ENCODE results near the gene S100A16.

S100A16 gene

GRCh38 chr1:153635872-153636271 is 22.9 kb upstream of the S100A16 start:
- DNase-seq = no peak

- DNase-seq = peak; percentile 94
Observed at GRCh38 chr1:153633754-153634665, 21.1 kb upstream of the S100A16 start, which contains the start of gene CHTOP. Gene CHTOP (plus strand): TSS chr1:153634066. CDS start chr1:153636589, 2,523 bp downstream.

GRCh38 chr1:153633161-153633753 is 20.3 kb upstream of the S100A16 start:
- DNase-seq = no peak

- no peak for DNase-seq
Observed at GRCh38 chr1:153631047-153632022, 18.4 kb upstream of the S100A16 start.

- DNase-seq = no peak
Observed at GRCh38 chr1:153630384-153630783, 17.4 kb upstream of the S100A16 start.

- DNase-seq = no peak
Observed at GRCh38 chr1:153629971-153630370, 17.0 kb upstream of the S100A16 start.

GRCh38 chr1:153629343-153629665 is 16.4 kb upstream of the S100A16 start:
- no peak for DNase-seq

- DNase-seq = no peak
Observed at GRCh38 chr1:153628638-153629342, 15.9 kb upstream of the S100A16 start.

GRCh38 chr1:153627715-153628626 is 15.0 kb upstream of the S100A16 start, which contains the start of gene S100A1:
Gene S100A1 (plus strand): TSS chr1:153628434. CDS start chr1:153630522, 2,088 bp downstream.
- no peak for DNase-seq

GRCh38 chr1:153626904-153627714 is 14.2 kb upstream of the S100A16 start, which contains the start of gene S100A13:
Gene S100A13 (minus strand): TSS chr1:153627505. CDS start chr1:153626472, 1,033 bp downstream.
- DNase-seq = no peak

- DNase-seq = no peak
Observed at GRCh38 chr1:153626477-153626903, 13.6 kb upstream of the S100A16 start.

GRCh38 chr1:153624965-153625611 is 12.2 kb upstream of the S100A16 start:
- DNase-seq = no peak

GRCh38 chr1:153623101-153623500 is 10.2 kb upstream of the S100A16 start:
- DNase-seq = no peak

GRCh38 chr1:153619171-153619570 is 6.2 kb upstream of the S100A16 start:
- no peak for DNase-seq

GRCh38 chr1:153617663-153618062 is 4.7 kb upstream of the S100A16 start:
- peak; percentile 77 for DNase-seq

- no peak for DNase-seq
Observed at GRCh38 chr1:153616917-153617311, 4.0 kb upstream of the S100A16 start.

GRCh38 chr1:153616144-153616916 is 3.4 kb upstream of the S100A16 start, which contains the start of gene S100A14:
Gene S100A14 (minus strand): TSS chr1:153616325. CDS start chr1:153615858, 467 bp downstream.
- DNase-seq = no peak

GRCh38 chr1:153615406-153615805 is 2.5 kb upstream of the S100A16 start:
- no peak for DNase-seq

GRCh38 chr1:153614906-153615305 is 2.0 kb upstream of the S100A16 start:
- no peak for DNase-seq
